ENCODE data around the gene C1QTNF1.

DNA sequence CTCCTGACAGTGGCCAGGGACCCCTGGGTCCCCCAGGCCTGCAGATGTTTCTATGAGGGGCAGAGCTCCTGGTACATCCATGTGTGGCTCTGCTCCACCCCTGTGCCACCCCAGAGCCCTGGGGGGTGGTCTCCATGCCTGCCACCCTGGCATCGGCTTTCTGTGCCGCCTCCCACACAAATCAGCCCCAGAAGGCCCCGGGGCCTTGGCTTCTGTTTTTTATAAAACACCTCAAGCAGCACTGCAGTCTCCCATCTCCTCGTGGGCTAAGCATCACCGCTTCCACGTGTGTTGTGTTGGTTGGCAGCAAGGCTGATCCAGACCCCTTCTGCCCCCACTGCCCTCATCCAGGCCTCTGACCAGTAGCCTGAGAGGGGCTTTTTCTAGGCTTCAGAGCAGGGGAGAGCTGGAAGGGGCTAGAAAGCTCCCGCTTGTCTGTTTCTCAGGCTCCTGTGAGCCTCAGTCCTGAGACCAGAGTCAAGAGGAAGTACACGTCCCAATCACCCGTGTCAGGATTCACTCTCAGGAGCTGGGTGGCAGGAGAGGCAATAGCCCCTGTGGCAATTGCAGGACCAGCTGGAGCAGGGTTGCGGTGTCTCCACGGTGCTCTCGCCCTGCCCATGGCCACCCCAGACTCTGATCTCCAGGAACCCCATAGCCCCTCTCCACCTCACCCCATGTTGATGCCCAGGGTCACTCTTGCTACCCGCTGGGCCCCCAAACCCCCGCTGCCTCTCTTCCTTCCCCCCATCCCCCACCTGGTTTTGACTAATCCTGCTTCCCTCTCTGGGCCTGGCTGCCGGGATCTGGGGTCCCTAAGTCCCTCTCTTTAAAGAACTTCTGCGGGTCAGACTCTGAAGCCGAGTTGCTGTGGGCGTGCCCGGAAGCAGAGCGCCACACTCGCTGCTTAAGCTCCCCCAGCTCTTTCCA lies 25.1 kb downstream of the C1QTNF1 start:
- TF ChIP-seq, protein P1, sequence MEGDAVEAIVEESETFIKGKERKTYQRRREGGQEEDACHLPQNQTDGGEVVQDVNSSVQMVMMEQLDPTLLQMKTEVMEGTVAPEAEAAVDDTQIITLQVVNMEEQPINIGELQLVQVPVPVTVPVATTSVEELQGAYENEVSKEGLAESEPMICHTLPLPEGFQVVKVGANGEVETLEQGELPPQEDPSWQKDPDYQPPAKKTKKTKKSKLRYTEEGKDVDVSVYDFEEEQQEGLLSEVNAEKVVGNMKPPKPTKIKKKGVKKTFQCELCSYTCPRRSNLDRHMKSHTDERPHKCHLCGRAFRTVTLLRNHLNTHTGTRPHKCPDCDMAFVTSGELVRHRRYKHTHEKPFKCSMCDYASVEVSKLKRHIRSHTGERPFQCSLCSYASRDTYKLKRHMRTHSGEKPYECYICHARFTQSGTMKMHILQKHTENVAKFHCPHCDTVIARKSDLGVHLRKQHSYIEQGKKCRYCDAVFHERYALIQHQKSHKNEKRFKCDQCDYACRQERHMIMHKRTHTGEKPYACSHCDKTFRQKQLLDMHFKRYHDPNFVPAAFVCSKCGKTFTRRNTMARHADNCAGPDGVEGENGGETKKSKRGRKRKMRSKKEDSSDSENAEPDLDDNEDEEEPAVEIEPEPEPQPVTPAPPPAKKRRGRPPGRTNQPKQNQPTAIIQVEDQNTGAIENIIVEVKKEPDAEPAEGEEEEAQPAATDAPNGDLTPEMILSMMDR (IDR thresholded peaks at IDR 0.05; ENCODE audit: extremely low read depth in 1 of 2, insufficient read depth in 1 of 2, low read depth in 1 of 2, low read length in 2 of 2): no peak
- TF ChIP-seq POLR2A (IDR thresholded peaks at IDR 0.05; ENCODE audit: low read depth, low read length) (no peak), MYC (IDR thresholded peaks at IDR 0.05; ENCODE audit: low read depth, low read length) (no peak), JUN (IDR thresholded peaks at IDR 0.05; ENCODE audit: borderline replicate concordance, insufficient read depth, insufficient read length, low read depth) (no peak), POLR2AphosphoS5 (IDR thresholded peaks at IDR 0.05; ENCODE audit: insufficient read depth, low read depth, low read length) (no peak), EZH2 (IDR thresholded peaks at IDR 0.05; ENCODE audit: borderline replicate concordance, low read depth, low read length, severe bottlenecking) (no peak)
- TF ChIP-seq, protein P2, sequence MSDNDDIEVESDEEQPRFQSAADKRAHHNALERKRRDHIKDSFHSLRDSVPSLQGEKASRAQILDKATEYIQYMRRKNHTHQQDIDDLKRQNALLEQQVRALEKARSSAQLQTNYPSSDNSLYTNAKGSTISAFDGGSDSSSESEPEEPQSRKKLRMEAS (IDR thresholded peaks at IDR 0.05; ENCODE audit: insufficient read depth, insufficient read length): no peak
